GM21529 (cell line): ENCODE results near the gene P4HA3.

Source experiments
- ATAC-seq: cut with Tn5 transposase; IDR thresholded peaks from one replicate; pipeline ENCODE4 v1.9.1; 2021; ENCODE audit not compliant: unreplicated experiment

The P4HA3 gene

GRCh38 chr11:74318241-74318932 lies 6.9 kb upstream of the P4HA3 start:
- no peak for ATAC-seq

- ATAC-seq, result no peak
These were observed 5.5 kb upstream of the P4HA3 start for GRCh38 chr11:74316772-74317505.

GRCh38 chr11:74312326-74312725 lies 886 bp upstream of the P4HA3 start:
- ATAC-seq, result no peak

GRCh38 chr11:74310857-74311256 lies 583 bp downstream of the P4HA3 start:
- no peak for ATAC-seq

GRCh38 chr11:74307434-74307833 lies 4.0 kb downstream of the P4HA3 start:
- ATAC-seq, result no peak

- ATAC-seq, result no peak
These were observed 4.8 kb downstream of the P4HA3 start for GRCh38 chr11:74306435-74307175.

- ATAC-seq, result no peak
These were observed 12.4 kb downstream of the P4HA3 start for GRCh38 chr11:74299015-74299414.

- ATAC-seq, result no peak
These were observed 14.0 kb downstream of the P4HA3 start for GRCh38 chr11:74297484-74297883.

- ATAC-seq, result no peak
These were observed 22.5 kb downstream of the P4HA3 start for GRCh38 chr11:74288911-74289310.

- ATAC-seq, result no peak
These were observed 23.3 kb downstream of the P4HA3 start for GRCh38 chr11:74288161-74288560.

- ATAC-seq, result no peak
These were observed 27.0 kb downstream of the P4HA3 start for GRCh38 chr11:74284466-74284865.

- ATAC-seq, result no peak
These were observed 27.8 kb downstream of the P4HA3 start for GRCh38 chr11:74283580-74284180.

- no peak for ATAC-seq
These were observed 28.5 kb downstream of the P4HA3 start for GRCh38 chr11:74282914-74283371.

- no peak for ATAC-seq
These were observed 29.0 kb downstream of the P4HA3 start for GRCh38 chr11:74282421-74282820.

- ATAC-seq, result no peak
These were observed 30.9 kb downstream of the P4HA3 start for GRCh38 chr11:74280494-74280893.

GRCh38 chr11:74279256-74279655 lies 32.2 kb downstream of the P4HA3 start:
- ATAC-seq, result no peak

GRCh38 chr11:74278721-74279161 lies 32.7 kb downstream of the P4HA3 start:
- ATAC-seq, result no peak

GRCh38 chr11:74278103-74278502 lies 33.3 kb downstream of the P4HA3 start:
- ATAC-seq, result no peak

- no peak for ATAC-seq
These were observed 34.9 kb downstream of the P4HA3 start for GRCh38 chr11:74276581-74276980.

GRCh38 chr11:74272276-74272675 lies 39.2 kb downstream of the P4HA3 start:
- ATAC-seq, result no peak

GRCh38 chr11:74269161-74269811 lies 42.2 kb downstream of the P4HA3 start:
- no peak for ATAC-seq
